GM23338 (cell line): ENCODE measurements around the gene FARP1. TPM values are rescaled to one million over a fixed set of nuclear protein-coding genes. Genes with fewer than 3 reads are reported as not detected.

Experiments used
- ATAC-seq: fragments of 200-7000 bp; cut with Tn5 transposase; 3 replicates; pipeline ENCODE4 v1.9.1; 2020
- DNase-seq: peaks from one replicate; pipeline ENCODE4 v3.0.0-alpha.2; 2015; ENCODE audit warnings: low spot score
- H2AFZ ChIP-seq: fragments of 200-600 bp; sonication (generic); 2 replicates; pipeline ENCODE4 v1.8.0; 2016; ENCODE audit warnings: antibody characterized with exemption, mild to moderate bottlenecking, moderate library complexity
- H3F3A ChIP-seq: fragments of 200-600 bp; sonication (generic); replicated peaks from 2 replicates; pipeline ENCODE4 v1.8.0; 2017; ENCODE audit warnings: antibody characterized with exemption, mixed run types, low read depth
- H3K27ac ChIP-seq: fragments of 200-600 bp; sonication (generic); 2 replicates; pipeline ENCODE4 v1.6.1; 2016; ENCODE audit warnings: low read depth
- H3K27me3 ChIP-seq: fragments of 200-600 bp; sonication (generic); 2 replicates; pipeline ENCODE4 v1.8.0; 2016; ENCODE audit warnings: mild to moderate bottlenecking, mixed run types, moderate library complexity; ENCODE audit not compliant: insufficient read depth
- H3K36me3 ChIP-seq: fragments of 200-600 bp; sonication (generic); 2 replicates; pipeline ENCODE4 v1.8.0; 2016; ENCODE audit warnings: mild to moderate bottlenecking; ENCODE audit not compliant: insufficient read depth
- H3K4me1 ChIP-seq: fragments of 200-600 bp; sonication (generic); 2 replicates; pipeline ENCODE4 v1.8.0; 2016; ENCODE audit warnings: mild to moderate bottlenecking, moderate library complexity; ENCODE audit not compliant: insufficient read depth
- H3K4me2 ChIP-seq: fragments of 200-600 bp; sonication (generic); 2 replicates; pipeline ENCODE4 v1.7.1; 2017; ENCODE audit warnings: mixed run types
- H3K4me3 ChIP-seq: fragments of 200-600 bp; sonication (generic); 2 replicates; pipeline ENCODE4 v1.6.1; 2016; ENCODE audit warnings: mixed run types
- H3K79me2 ChIP-seq: fragments of 200-600 bp; sonication (generic); replicated peaks from 2 replicates; pipeline ENCODE4 v1.8.0; 2017; ENCODE audit warnings: mild to moderate bottlenecking; ENCODE audit not compliant: insufficient read depth
- H3K9me2 ChIP-seq: fragments of 200-600 bp; sonication (generic); 2 replicates; pipeline ENCODE4 v1.8.0; 2017; ENCODE audit not compliant: insufficient read depth
- H4K20me1 ChIP-seq: fragments of 200-600 bp; sonication (generic); replicated peaks from 2 replicates; pipeline ENCODE4 v1.8.0; 2017; ENCODE audit warnings: mild to moderate bottlenecking; ENCODE audit not compliant: insufficient read depth
- H3K27ac Mint-ChIP-seq: 2 replicates; pipeline ENCODE4 v1.8.0; 2020; ENCODE audit warnings: inconsistent platforms, mild to moderate bottlenecking, moderate library complexity, mixed read lengths
- H3K27me3 Mint-ChIP-seq: 3 replicates; pipeline ENCODE4 v1.8.0; 2022; ENCODE audit warnings: low read depth, mild to moderate bottlenecking, moderate library complexity, mixed read lengths, inconsistent platforms; ENCODE audit not compliant: insufficient read depth, poor library complexity
- H3K36me3 Mint-ChIP-seq: 3 replicates; pipeline ENCODE4 v1.8.0; 2021; ENCODE audit warnings: low read depth, mild to moderate bottlenecking, inconsistent platforms, moderate library complexity, mixed read lengths
- H3K4me1 Mint-ChIP-seq: 3 replicates; pipeline ENCODE4 v1.8.0; 2020; ENCODE audit warnings: mild to moderate bottlenecking, inconsistent platforms, mixed read lengths
- H3K4me3 Mint-ChIP-seq: 3 replicates; pipeline ENCODE4 v1.8.0; 2021; ENCODE audit warnings: moderate library complexity, mild to moderate bottlenecking, inconsistent platforms, mixed read lengths
- H3K9me3 Mint-ChIP-seq: 3 replicates; pipeline ENCODE4 v1.8.0; 2020; ENCODE audit warnings: moderate library complexity, mild to moderate bottlenecking, inconsistent platforms, mixed read lengths
- CTCF ChIP-seq, 2 experiments: fragments of 200-600 bp in 1 of 2; sonication (generic) in 1 of 2; conservative IDR thresholded peaks; 2 replicates each; pipeline versions ENCODE4 v1.5.1 to v1.6.1; 2016 to 2017; ENCODE audit warnings: antibody characterized with exemption in 2 of 2, low read depth in 2 of 2, mild to moderate bottlenecking in 2 of 2, moderate library complexity in 1 of 2
- ETS1 ChIP-seq: IDR thresholded peaks from 2 replicates; pipeline ENCODE4 v1.6.1; 2016; ENCODE audit warnings: antibody characterized with exemption
- EZH2 ChIP-seq: fragments of 200-600 bp; sonication (generic); IDR thresholded peaks from one replicate; pipeline ENCODE4 v1.8.0; 2017; ENCODE audit warnings: antibody characterized with exemption, mild to moderate bottlenecking, low read depth; ENCODE audit not compliant: unreplicated experiment
- EZH2phosphoT487 ChIP-seq: fragments of 200-600 bp; sonication (generic); IDR thresholded peaks from one replicate; pipeline ENCODE4 v1.8.1; 2018; ENCODE audit warnings: antibody characterized with exemption; ENCODE audit not compliant: unreplicated experiment
- NANOG ChIP-seq: IDR thresholded peaks from 2 replicates; pipeline ENCODE4 v1.6.1; 2016; ENCODE audit warnings: antibody characterized with exemption, borderline replicate concordance
- POLR2AphosphoS5 ChIP-seq: IDR thresholded peaks from 2 replicates; pipeline ENCODE4 v1.6.1; 2016; ENCODE audit warnings: antibody characterized with exemption, low read depth
- REST ChIP-seq: IDR thresholded peaks from one replicate; pipeline ENCODE4 v1.6.1; 2018; ENCODE audit warnings: antibody characterized with exemption; ENCODE audit not compliant: unreplicated experiment
- STAT1 ChIP-seq: IDR thresholded peaks from one replicate; pipeline ENCODE4 v1.6.1; 2016; ENCODE audit warnings: antibody characterized with exemption; ENCODE audit not compliant: unreplicated experiment
- ZNF114 ChIP-seq: fragments of 250-450 bp; sonication (Bioruptor Pico); IDR thresholded peaks from 2 replicates; pipeline ENCODE4 v1.5.0; 2020; ENCODE audit warnings: mild to moderate bottlenecking, moderate library complexity
- ZNF462 ChIP-seq: fragments of 250-450 bp; sonication (Bioruptor Pico); IDR thresholded peaks from 2 replicates; pipeline ENCODE4 v1.5.0; 2020; ENCODE audit warnings: mild to moderate bottlenecking, moderate library complexity
- polyA plus RNA-seq: library from polyadenylated mRNA; unstranded; fragments of >200 nt; fragmentation: Nextera tagmentation; extraction: Ambion mirVana; gene quantifications from 2 replicates; pipeline ENCODE4 v1.2.1, GENCODE V29; 2016
- total RNA-seq: library from RNA; depleted of rRNA; stranded (reverse); fragments of >200 nt; shearing (Covaris generic); gene quantifications from 2 replicates; pipeline ENCODE4 v1.2.3, GENCODE V29; 2014

Gene FARP1
- total and polyA plus RNA-seq, 2 experiments from 2014 or later = 53.6 to 82.5 TPM

GRCh38 chr13:98303858-98304257 lies 161.0 kb downstream of the FARP1 start (continued):
- no peak for TF ChIP-seq ZNF114
- no peak for TF ChIP-seq CTCF (conservative IDR thresholded peaks at IDR 0.05; ENCODE audit: low read depth in 2 of 2)
- TF ChIP-seq NANOG = no peak
- TF ChIP-seq ETS1 = no peak
- TF ChIP-seq EZH2phosphoT487 = no peak
- TF ChIP-seq POLR2AphosphoS5 = no peak
- TF ChIP-seq EZH2 = no peak

- Histone ChIP-seq H3F3A (0 out of 2 replicates have a peak, but pooled peaks cover 2% of the 10 kb centered on the region), H3K36me3 (no peaks in the 10 kb centered on the region), H3K9me2 (no peaks in the 10 kb centered on the region), H3K4me2 (no peak overlapping the region), H3K27ac (no peak overlapping the region), H3K27me3 (no peaks in the 10 kb centered on the region), H3K4me1 (peaks cover 10% of the 10 kb centered on the region), H2AFZ (no peak overlapping the region), H3K4me3 (no peak overlapping the region), H4K20me1 (no peaks in the 10 kb centered on the region; the same call in 1 of the 2 replicates), H3K79me2 (peaks cover 71% of the 10 kb centered on the region)
- Mint-ChIP-seq H3K27me3 (peaks cover 8% of the 10 kb centered on the region), H3K9me3 (no peaks in the 10 kb centered on the region), H3K27ac (no peak overlapping the region), H3K36me3 (peaks cover 8% of the 10 kb centered on the region; the same call in 2 of the 3 replicates), H3K4me1 (peaks cover 31% of the 10 kb centered on the region), H3K4me3 (no peak overlapping the region)
- DNase-seq (no peak), ATAC-seq (no peak)
- TF ChIP-seq ETS1 (no peak), EZH2 (no peak), NANOG (no peak), ZNF462 (CRISPR knock-in tag) (no peak), ZNF114 (no peak), REST (no peak), STAT1 (no peak), EZH2phosphoT487 (no peak)
Observed at GRCh38 chr13:98305670-98306069, 162.8 kb downstream of the FARP1 start.
